Measurements from ENCODE around the gene TMEM178B. TPM values are rescaled to one million over a fixed set of nuclear protein-coding genes. Genes with fewer than 3 reads are reported as not detected.

Gene TMEM178B
- total RNA-seq, 6 experiments from 2014 or later: under 0.01 to 0.53 (median 0.13) TPM; not detected in 2

- Histone ChIP-seq H3K9me3 (no peaks in the 10 kb centered on the region), H3K27ac (no peak overlapping the region), H3K36me3 (no peaks in the 10 kb centered on the region), H3K27me3 (no peaks in the 10 kb centered on the region), H3K4me3 (no peak overlapping the region), H3K4me1 (no peaks in the 10 kb centered on the region)
- intact Hi-C loops (cut with DNase I): no loop called here
- 69% methylated on average over 10 of the region's 13 CpGs for WGBS (ENCODE audit: insufficient coverage, low coverage, low lambda C conversion rate, missing lambda C conversion rate)
- no peak for DNase-seq
- ATAC-seq: peak in 1 of 4 donors; percentile 14
- TF ChIP-seq POLR2A (IDR thresholded peaks at IDR 0.05): no peak
- no peak for TF ChIP-seq CTCF (IDR thresholded peaks at IDR 0.05)
Measured at GRCh38 chr7:141362580-141363435, 288.9 kb downstream of the TMEM178B start.

- Histone ChIP-seq H3K4me3 (no peak overlapping the region), H3K4me1 (no peaks in the 10 kb centered on the region), H3K36me3 (no peaks in the 10 kb centered on the region), H3K27me3 (no peaks in the 10 kb centered on the region), H3K9me3 (no peaks in the 10 kb centered on the region), H3K27ac (no peak overlapping the region)
- no peak for ATAC-seq
- WGBS (ENCODE audit: insufficient coverage, low coverage, low lambda C conversion rate, missing lambda C conversion rate): 83% methylated on average over 2 of the region's 2 CpGs
- intact Hi-C loops (cut with DNase I): no loop called here
- no peak for DNase-seq
- TF ChIP-seq POLR2A (IDR thresholded peaks at IDR 0.05): no peak
- no peak for TF ChIP-seq CTCF (IDR thresholded peaks at IDR 0.05)
Measured at GRCh38 chr7:141363748-141364147, 289.9 kb downstream of the TMEM178B start.

GRCh38 chr7:141366091-141366621 lies 292.3 kb downstream of the TMEM178B start:
- no peak overlapping the region for H3K27ac ChIP-seq
- H3K9me3 ChIP-seq: no peaks in the 10 kb centered on the region
- no peaks in the 10 kb centered on the region for H3K4me1 ChIP-seq
- no peaks in the 10 kb centered on the region for H3K36me3 ChIP-seq
- H3K4me3 ChIP-seq: no peak overlapping the region
- TF ChIP-seq POLR2A (IDR thresholded peaks at IDR 0.05) (no peak), CTCF (IDR thresholded peaks at IDR 0.05) (no peak)
- intact Hi-C loops (cut with DNase I): no loop called here
- DNase-seq (no peak), ATAC-seq (no peak)
- H3K27me3 ChIP-seq: no peaks in the 10 kb centered on the region
- 43% methylated on average over 6 of the region's 6 CpGs for WGBS (ENCODE audit: insufficient coverage, low coverage, low lambda C conversion rate, missing lambda C conversion rate)

GRCh38 chr7:141369422-141369821 lies 295.6 kb downstream of the TMEM178B start:
- H3K36me3 ChIP-seq: no peaks in the 10 kb centered on the region
- ATAC-seq: peak; percentile 89 to 97 (median 94)
- TF ChIP-seq CTCF (IDR thresholded peaks at IDR 0.05) (no peak), POLR2A (IDR thresholded peaks at IDR 0.05) (no peak)
- intact Hi-C loops (cut with DNase I): no loop called here
- H3K27me3 ChIP-seq: no peaks in the 10 kb centered on the region
- 14% methylated on average over 4 of the region's 4 CpGs for WGBS (ENCODE audit: insufficient coverage, low coverage, low lambda C conversion rate, missing lambda C conversion rate)
- DNase-seq: peak; percentile 57 to 74 (median 64)
- H3K27ac ChIP-seq: peak overlapping the region in 1 of 3 donors; percentile 47
- H3K4me1 ChIP-seq: no peaks in the 10 kb centered on the region
- no peak overlapping the region for H3K4me3 ChIP-seq
- H3K9me3 ChIP-seq: no peaks in the 10 kb centered on the region

Measured in right lobe of liver (tissue), 6 donors.